HEK293 (cell line): ENCODE measurements around the gene ZBED4.
A peak's percentile ranks its signal among the peaks of the same experiment; 100 is the strongest.

ENCODE experiments used
- BCL11A ChIP-seq: fragments of 450-650 bp; formaldehyde crosslinking; IDR thresholded peaks from 2 replicates; pipeline ENCODE4 v1.5.1; 2016; ENCODE audit warnings: low read depth, missing biosample characterization, missing genetic modification characterization
- GLIS1 ChIP-seq: fragments of 450-650 bp; formaldehyde crosslinking; IDR thresholded peaks from 2 replicates; pipeline ENCODE4 v1.5.1; 2016; ENCODE audit warnings: missing biosample characterization, missing genetic modification characterization
- GLIS2 ChIP-seq: fragments of 450-650 bp; formaldehyde crosslinking; IDR thresholded peaks from 2 replicates; pipeline ENCODE4 v1.5.1; 2016; ENCODE audit warnings: missing biosample characterization, missing genetic modification characterization
- KLF1 ChIP-seq: fragments of 450-650 bp; formaldehyde crosslinking; IDR thresholded peaks from 2 replicates; pipeline ENCODE4 v1.5.1; 2016; ENCODE audit warnings: missing biosample characterization, missing genetic modification characterization
- KLF16 ChIP-seq: fragments of 450-650 bp; formaldehyde crosslinking; IDR thresholded peaks from 2 replicates; pipeline ENCODE4 v1.5.1; 2017; ENCODE audit warnings: missing biosample characterization, missing genetic modification characterization
- OVOL3 ChIP-seq: fragments of 450-650 bp; formaldehyde crosslinking; IDR thresholded peaks from 2 replicates; pipeline ENCODE4 v1.5.1; 2016; ENCODE audit warnings: missing biosample characterization, missing genetic modification characterization
- PBX3 ChIP-seq: sonication (generic); formaldehyde crosslinking; IDR thresholded peaks from 2 replicates; pipeline ENCODE4 v1.8.1; 2022; ENCODE audit warnings: mild to moderate bottlenecking, moderate library complexity, missing genetic modification reagents
- WT1 ChIP-seq: fragments of 450-650 bp; formaldehyde crosslinking; IDR thresholded peaks from 2 replicates; pipeline ENCODE4 v1.5.1; 2016; ENCODE audit warnings: missing biosample characterization, missing genetic modification characterization
- YY1 ChIP-seq: fragments of 450-650 bp; formaldehyde crosslinking; IDR thresholded peaks from 2 replicates; pipeline ENCODE4 v1.5.1; 2018; ENCODE audit warnings: missing biosample characterization, missing genetic modification characterization
- ZBTB1 ChIP-seq: fragments of 450-650 bp; formaldehyde crosslinking; IDR thresholded peaks from 2 replicates; pipeline ENCODE4 v1.5.1; 2016; ENCODE audit warnings: missing biosample characterization, missing genetic modification characterization
- ZBTB6 ChIP-seq: fragments of 450-650 bp; formaldehyde crosslinking; IDR thresholded peaks from 2 replicates; pipeline ENCODE4 v1.5.1; 2017; ENCODE audit warnings: missing biosample characterization, missing genetic modification characterization
- ZFHX2 ChIP-seq: fragments of 450-650 bp; formaldehyde crosslinking; conservative IDR thresholded peaks from 2 replicates; pipeline ENCODE4 v1.5.1; 2016; ENCODE audit warnings: missing biosample characterization, missing genetic modification characterization
- ZIC2 ChIP-seq: fragments of 450-650 bp; formaldehyde crosslinking; IDR thresholded peaks from 2 replicates; pipeline ENCODE4 v1.5.1; 2016; ENCODE audit warnings: missing biosample characterization, missing genetic modification characterization
- ZNF114 ChIP-seq: fragments of 450-650 bp; formaldehyde crosslinking; IDR thresholded peaks from 2 replicates; pipeline ENCODE4 v1.5.0; 2017; ENCODE audit warnings: missing biosample characterization, missing genetic modification characterization
- ZNF138 ChIP-seq: fragments of 450-650 bp; formaldehyde crosslinking; IDR thresholded peaks from 2 replicates; pipeline ENCODE4 v1.5.1; 2016; ENCODE audit warnings: missing biosample characterization, missing genetic modification characterization, borderline replicate concordance
- ZNF140 ChIP-seq: fragments of 450-650 bp; formaldehyde crosslinking; IDR thresholded peaks from 2 replicates; pipeline ENCODE4 v1.5.1; 2016; ENCODE audit warnings: missing biosample characterization, missing genetic modification characterization
- ZNF18 ChIP-seq: fragments of 450-650 bp; formaldehyde crosslinking; IDR thresholded peaks from 2 replicates; pipeline ENCODE4 v1.5.1; 2016; ENCODE audit warnings: missing biosample characterization, missing genetic modification characterization
- ZNF19 ChIP-seq: fragments of 450-650 bp; formaldehyde crosslinking; IDR thresholded peaks from 2 replicates; pipeline ENCODE4; 2016; ENCODE audit warnings: missing biosample characterization, missing genetic modification characterization, low read depth
- ZNF2 ChIP-seq: fragments of 450-650 bp; formaldehyde crosslinking; IDR thresholded peaks from 2 replicates; pipeline ENCODE4 v1.5.1; 2016; ENCODE audit warnings: missing biosample characterization, missing genetic modification characterization
- ZNF211 ChIP-seq: fragments of 450-650 bp; formaldehyde crosslinking; IDR thresholded peaks from 2 replicates; pipeline ENCODE4 v1.5.1; 2016; ENCODE audit warnings: low read depth, missing biosample characterization, missing genetic modification characterization
- ZNF221 ChIP-seq: fragments of 450-650 bp; formaldehyde crosslinking; IDR thresholded peaks from 2 replicates; pipeline ENCODE4 v1.5.1; 2017; ENCODE audit warnings: missing biosample characterization, missing genetic modification characterization, borderline replicate concordance
- ZNF394 ChIP-seq: fragments of 450-650 bp; formaldehyde crosslinking; IDR thresholded peaks from 2 replicates; pipeline ENCODE4 v1.5.1; 2016; ENCODE audit warnings: missing biosample characterization, missing genetic modification characterization, mild to moderate bottlenecking, moderate library complexity, borderline replicate concordance
- ZNF426 ChIP-seq: fragments of 450-650 bp; formaldehyde crosslinking; IDR thresholded peaks from 2 replicates; pipeline ENCODE4 v1.5.1; 2017; ENCODE audit warnings: missing biosample characterization, missing genetic modification characterization, mild to moderate bottlenecking, inconsistent platforms, moderate library complexity
- ZNF548 ChIP-seq: fragments of 450-650 bp; formaldehyde crosslinking; IDR thresholded peaks from 2 replicates; pipeline ENCODE4 v1.5.1; 2016; ENCODE audit warnings: missing biosample characterization, missing genetic modification characterization
- ZNF549 ChIP-seq: fragments of 450-650 bp; IDR thresholded peaks from 2 replicates; pipeline ENCODE4 v1.5.1; 2018; ENCODE audit warnings: missing biosample characterization, missing genetic modification characterization, mild to moderate bottlenecking, inconsistent platforms, moderate library complexity
- ZNF585B ChIP-seq: fragments of 450-650 bp; formaldehyde crosslinking; IDR thresholded peaks from 2 replicates; pipeline ENCODE4 v1.5.1; 2016; ENCODE audit warnings: missing biosample characterization, missing genetic modification characterization
- ZNF596 ChIP-seq: fragments of 450-650 bp; IDR thresholded peaks from 2 replicates; pipeline ENCODE4 v1.5.0; 2018; ENCODE audit warnings: missing biosample characterization, mild to moderate bottlenecking, missing genetic modification characterization, moderate library complexity
- ZNF629 ChIP-seq: fragments of 450-650 bp; formaldehyde crosslinking; IDR thresholded peaks from 2 replicates; pipeline ENCODE4 v1.5.1; 2017; ENCODE audit warnings: missing biosample characterization, missing genetic modification characterization
- ZNF677 ChIP-seq: fragments of 450-650 bp; IDR thresholded peaks from 2 replicates; pipeline ENCODE4 v1.5.0; 2018; ENCODE audit warnings: missing biosample characterization, mild to moderate bottlenecking, missing genetic modification characterization, moderate library complexity
- ZNF777 ChIP-seq: fragments of 450-650 bp; formaldehyde crosslinking; IDR thresholded peaks from 2 replicates; pipeline ENCODE4 v1.5.1; 2017; ENCODE audit warnings: missing biosample characterization, missing genetic modification characterization, borderline replicate concordance
- ZNF791 ChIP-seq: fragments of 450-650 bp; formaldehyde crosslinking; IDR thresholded peaks from 2 replicates; pipeline ENCODE4 v1.5.1; 2016; ENCODE audit warnings: missing biosample characterization, missing genetic modification characterization
- ZNF837 ChIP-seq: fragments of 450-650 bp; formaldehyde crosslinking; IDR thresholded peaks from 2 replicates; pipeline ENCODE4 v1.5.1; 2016; ENCODE audit warnings: missing biosample characterization, missing genetic modification characterization
- ZXDB ChIP-seq: fragments of 450-650 bp; formaldehyde crosslinking; IDR thresholded peaks from 2 replicates; pipeline ENCODE4 v1.5.1; 2016; ENCODE audit warnings: missing biosample characterization, missing genetic modification characterization
- TF ChIP-seq, protein P1 (sequence below): fragments of 450-650 bp; IDR thresholded peaks from 2 replicates; pipeline ENCODE4 v1.5.1; 2018; ENCODE audit warnings: missing biosample characterization, mild to moderate bottlenecking, missing genetic modification characterization
- TF ChIP-seq, protein P2 (sequence below): fragments of 450-650 bp; formaldehyde crosslinking; IDR thresholded peaks from 2 replicates; pipeline ENCODE4 v1.5.1; 2017; ENCODE audit warnings: missing biosample characterization, missing genetic modification characterization

Gene ZBED4

GRCh38 chr22:49917974-49918910, 64.6 kb downstream of the ZBED4 start, which contains the start of the genes ALG12 and CRELD2 (continued):
- no peak for TF ChIP-seq PBX3
- TF ChIP-seq ZBTB6 (tag by site-specific recombination) = no peak
- TF ChIP-seq, protein P1, sequence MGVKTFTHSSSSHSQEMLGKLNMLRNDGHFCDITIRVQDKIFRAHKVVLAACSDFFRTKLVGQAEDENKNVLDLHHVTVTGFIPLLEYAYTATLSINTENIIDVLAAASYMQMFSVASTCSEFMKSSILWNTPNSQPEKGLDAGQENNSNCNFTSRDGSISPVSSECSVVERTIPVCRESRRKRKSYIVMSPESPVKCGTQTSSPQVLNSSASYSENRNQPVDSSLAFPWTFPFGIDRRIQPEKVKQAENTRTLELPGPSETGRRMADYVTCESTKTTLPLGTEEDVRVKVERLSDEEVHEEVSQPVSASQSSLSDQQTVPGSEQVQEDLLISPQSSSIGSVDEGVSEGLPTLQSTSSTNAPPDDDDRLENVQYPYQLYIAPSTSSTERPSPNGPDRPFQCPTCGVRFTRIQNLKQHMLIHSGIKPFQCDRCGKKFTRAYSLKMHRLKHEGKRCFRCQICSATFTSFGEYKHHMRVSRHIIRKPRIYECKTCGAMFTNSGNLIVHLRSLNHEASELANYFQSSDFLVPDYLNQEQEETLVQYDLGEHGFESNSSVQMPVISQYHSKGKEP (tag by site-specific recombination) = 0 out of 2 replicates have a peak, but pooled peaks have one; percentile 23
- peak; percentile 43; the same call in 1 of the 2 replicates for TF ChIP-seq KLF1 (tag by site-specific recombination)
- TF ChIP-seq ZXDB (tag by site-specific recombination) = peak; percentile 60
- TF ChIP-seq ZNF677 = peak; percentile 32; the same call in 1 of the 2 replicates
- no peak for TF ChIP-seq ZNF629 (tag by site-specific recombination)
- no peak for TF ChIP-seq ZNF585B (tag by site-specific recombination)
- no peak for TF ChIP-seq ZNF549 (tag by site-specific recombination)
- 0 out of 2 replicates have a peak, but pooled peaks have one; percentile 34 for TF ChIP-seq ZNF2 (tag by site-specific recombination)
- TF ChIP-seq ZIC2 = no peak
- no peak for TF ChIP-seq ZNF791 (tag by site-specific recombination)
- TF ChIP-seq, protein P2, sequence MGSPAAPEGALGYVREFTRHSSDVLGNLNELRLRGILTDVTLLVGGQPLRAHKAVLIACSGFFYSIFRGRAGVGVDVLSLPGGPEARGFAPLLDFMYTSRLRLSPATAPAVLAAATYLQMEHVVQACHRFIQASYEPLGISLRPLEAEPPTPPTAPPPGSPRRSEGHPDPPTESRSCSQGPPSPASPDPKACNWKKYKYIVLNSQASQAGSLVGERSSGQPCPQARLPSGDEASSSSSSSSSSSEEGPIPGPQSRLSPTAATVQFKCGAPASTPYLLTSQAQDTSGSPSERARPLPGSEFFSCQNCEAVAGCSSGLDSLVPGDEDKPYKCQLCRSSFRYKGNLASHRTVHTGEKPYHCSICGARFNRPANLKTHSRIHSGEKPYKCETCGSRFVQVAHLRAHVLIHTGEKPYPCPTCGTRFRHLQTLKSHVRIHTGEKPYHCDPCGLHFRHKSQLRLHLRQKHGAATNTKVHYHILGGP (tag by site-specific recombination) = no peak
- no peak for TF ChIP-seq ZNF548 (tag by site-specific recombination)
- TF ChIP-seq BCL11A = no peak
- TF ChIP-seq WT1 (tag by site-specific recombination) = no peak
- TF ChIP-seq ZFHX2 (tag by site-specific recombination) = no peak; the same call in none of the 2 replicates
- no peak for TF ChIP-seq GLIS2
- TF ChIP-seq GLIS1 (tag by site-specific recombination) = peak; percentile 36; the same call in 1 of the 2 replicates
- TF ChIP-seq ZNF18 (tag by site-specific recombination) = no peak
- no peak for TF ChIP-seq OVOL3 (tag by site-specific recombination)
- no peak for TF ChIP-seq ZNF140
- no peak for TF ChIP-seq ZNF138 (tag by site-specific recombination)
- no peak for TF ChIP-seq ZNF394 (tag by site-specific recombination)
- no peak for TF ChIP-seq ZNF221 (tag by site-specific recombination)
- no peak for TF ChIP-seq ZNF426 (tag by site-specific recombination)
- TF ChIP-seq YY1 (tag by site-specific recombination) = peak; percentile 96
- TF ChIP-seq ZNF114 (tag by site-specific recombination) = no peak
- no peak for TF ChIP-seq ZNF19 (tag by site-specific recombination)
- TF ChIP-seq ZNF837 = no peak
- TF ChIP-seq KLF16 (tag by site-specific recombination) = peak; percentile 73
- TF ChIP-seq ZNF596 (tag by site-specific recombination) = 0 out of 2 replicates have a peak, but pooled peaks have one; percentile 10
- TF ChIP-seq ZBTB1 (tag by site-specific recombination) = no peak
- no peak for TF ChIP-seq ZNF211 (tag by site-specific recombination)
- no peak for TF ChIP-seq ZNF777
